DND-41 (cell line): ENCODE data around the gene CDA.

Source experiments
- CTCF ChIP-seq: IDR thresholded peaks from 2 replicates; pipeline ENCODE4 v1.5.1; 2012; ENCODE audit warnings: borderline replicate concordance, low read length, moderate library complexity, mild to moderate bottlenecking; ENCODE audit not compliant: poor library complexity, severe bottlenecking; ENCODE audit errors: extremely low read depth
- EZH2 ChIP-seq: IDR thresholded peaks from 3 replicates; pipeline ENCODE4 v1.6.1; 2012; ENCODE audit warnings: borderline replicate concordance, low read depth, mild to moderate bottlenecking, moderate library complexity, low read length, inconsistent platforms; ENCODE audit not compliant: severe bottlenecking

DNA sequence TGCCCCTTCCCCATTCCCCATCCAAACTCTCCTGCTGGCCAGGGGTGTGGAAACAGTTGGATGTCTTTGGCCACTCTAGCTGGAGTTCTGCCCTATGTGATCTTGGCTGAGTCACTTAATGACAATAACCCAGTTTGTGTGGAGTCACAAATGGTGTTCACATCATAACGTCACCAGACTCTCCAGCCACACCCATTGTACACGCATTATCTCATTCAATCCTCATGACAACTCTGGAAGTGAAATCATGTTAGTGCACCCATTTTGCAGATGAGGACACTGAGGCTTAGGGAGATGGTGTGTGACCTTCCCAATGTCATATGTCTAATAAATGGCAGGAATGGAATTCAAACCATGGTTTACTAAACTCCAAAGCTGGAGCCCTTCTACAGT lies 1.2 kb upstream of the CDA start:
- no peak for TF ChIP-seq EZH2
- TF ChIP-seq CTCF, result no peak
